Measurements from ENCODE around the gene PHETA1.
"Not testable (repeated sequence)": the region's sequence is repeated elsewhere in the genome, so short reads cannot be mapped to it uniquely, and the experiment has no call there.

PHETA1 gene

DNA sequence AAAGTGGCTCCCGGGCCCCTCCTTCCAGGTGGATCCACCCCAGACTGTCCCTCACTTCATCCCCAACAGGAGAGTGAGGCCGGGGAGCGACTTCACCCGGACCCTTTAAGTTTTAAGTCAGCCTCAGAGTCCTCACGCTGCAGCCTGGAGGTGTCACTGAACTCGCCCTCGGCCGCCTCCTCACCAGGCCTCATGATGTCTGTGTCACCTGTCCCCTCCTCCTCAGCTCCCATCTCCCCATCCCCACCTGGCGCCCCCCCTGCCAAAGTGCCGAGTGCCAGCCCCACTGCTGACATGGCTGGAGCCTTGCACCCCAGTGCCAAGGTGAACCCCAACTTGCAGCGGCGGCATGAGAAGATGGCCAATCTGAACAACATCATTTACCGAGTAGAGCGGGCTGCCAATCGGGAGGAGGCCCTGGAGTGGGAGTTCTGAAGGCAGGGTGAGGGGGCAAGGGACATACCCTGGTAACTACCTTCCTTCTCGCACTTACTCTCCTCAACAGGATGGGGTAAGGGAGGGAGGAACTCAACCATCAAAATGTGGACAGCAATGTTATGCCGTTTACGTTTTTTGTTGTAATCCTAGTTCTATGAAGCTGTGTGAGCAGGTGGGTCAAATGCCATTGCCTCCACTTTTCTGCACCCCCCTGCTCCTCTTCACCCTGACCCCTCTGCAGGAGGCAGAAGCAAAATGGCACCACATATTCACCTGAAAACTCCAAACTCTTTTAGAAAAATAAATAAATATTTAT lies 20.8 kb downstream of the PHETA1 start:
- DNase-seq = no peak

DNA sequence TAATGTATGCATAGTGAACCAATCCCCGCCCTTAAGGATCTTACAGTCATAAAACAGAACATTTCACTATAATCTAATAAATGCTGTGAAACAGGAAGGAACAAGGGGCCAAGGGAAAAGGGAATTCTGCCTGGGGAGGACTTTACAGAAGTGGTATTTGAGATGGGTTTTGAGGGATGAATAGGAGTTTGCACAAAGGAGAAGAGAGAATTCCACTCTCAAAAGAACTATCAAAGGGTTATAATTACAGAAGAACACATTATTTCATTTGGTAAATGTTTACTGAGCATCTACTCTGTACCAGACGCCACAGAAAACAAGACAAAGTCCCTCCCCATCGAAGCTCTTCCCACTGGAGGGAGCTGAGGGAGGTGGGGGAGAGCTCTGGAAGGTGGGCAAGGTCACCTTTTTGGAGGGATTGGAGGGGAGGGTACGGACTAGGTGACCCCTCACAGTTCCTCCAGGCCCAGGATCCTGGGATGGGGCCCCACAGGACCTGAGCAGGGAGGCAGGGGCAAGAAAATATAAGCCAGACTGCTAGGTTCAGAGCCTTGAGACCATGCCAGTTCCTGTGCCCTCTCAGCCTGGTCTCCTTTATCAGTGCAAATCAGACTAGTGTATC lies 24.5 kb downstream of the PHETA1 start:
- DNase-seq = no peak

DNA sequence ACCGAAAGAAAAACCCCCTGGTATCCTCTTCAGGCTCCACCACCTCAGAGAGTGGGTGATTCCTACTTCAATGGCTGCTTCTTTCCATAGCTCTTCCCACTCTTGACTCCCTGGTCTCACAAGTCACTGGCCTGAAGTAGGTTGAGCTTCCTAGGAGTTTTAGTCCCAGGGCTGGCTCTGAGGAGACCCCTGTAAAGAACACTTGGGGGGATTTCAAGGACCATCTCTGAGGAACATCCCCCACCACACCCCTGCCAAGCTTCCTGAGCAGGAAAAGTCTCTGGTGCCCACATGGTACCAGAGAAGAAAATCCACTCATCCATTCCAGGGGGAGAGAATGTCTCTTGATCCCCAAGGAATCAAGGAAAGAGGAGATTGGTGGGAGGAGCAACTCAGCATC lies 25.7 kb downstream of the PHETA1 start:
- DNase-seq = no peak

DNA sequence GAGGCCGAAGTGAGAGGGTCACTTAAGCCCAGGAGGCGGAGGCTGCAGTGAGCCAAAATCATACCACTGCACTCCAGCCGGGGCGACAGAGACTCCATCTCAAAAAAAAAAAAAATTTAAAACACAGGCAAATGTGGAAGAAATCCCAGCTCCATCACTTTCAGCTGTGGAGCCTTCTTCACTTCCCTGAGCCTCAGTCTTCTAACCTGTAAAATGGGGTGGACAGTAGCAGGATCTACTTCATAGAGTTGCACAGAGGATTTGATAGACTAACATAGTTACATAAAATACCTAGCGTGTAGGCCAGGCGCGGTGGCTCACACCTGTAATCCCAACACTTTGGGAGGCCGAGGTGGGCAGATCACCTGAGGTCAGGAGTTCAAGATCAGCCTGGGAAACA lies 26.5 kb downstream of the PHETA1 start:
- DNase-seq = no peak

- DNase-seq = no peak
These were observed 27.3 kb downstream of the PHETA1 start for GRCh38 chr12:111341426-111342065.

DNA sequence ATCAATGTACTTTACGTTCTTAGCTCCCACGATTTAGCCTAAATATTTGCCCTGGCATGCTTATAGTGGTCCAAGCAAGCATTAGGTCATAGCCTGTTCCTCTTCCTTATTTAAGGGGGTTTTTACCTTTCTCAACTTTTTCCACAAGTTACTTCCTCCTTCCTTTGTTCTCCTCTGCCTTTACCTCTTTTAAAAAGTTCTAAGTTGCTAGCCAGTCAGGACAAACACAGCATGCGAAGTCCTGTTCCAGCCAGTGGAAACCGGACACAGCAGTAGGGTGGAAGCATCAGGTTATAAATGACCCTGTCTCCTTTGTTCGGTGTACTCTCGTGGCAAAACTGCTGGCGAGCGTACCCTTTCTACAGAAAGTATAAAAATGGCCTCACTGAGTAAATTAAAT lies 28.2 kb downstream of the PHETA1 start:
- not testable (repeated sequence) for DNase-seq

GRCh38 chr12:111340231-111340630 lies 28.7 kb downstream of the PHETA1 start:
- no peak for DNase-seq

- no peak for DNase-seq
These were observed 29.5 kb downstream of the PHETA1 start for GRCh38 chr12:111339321-111339938.

DNA sequence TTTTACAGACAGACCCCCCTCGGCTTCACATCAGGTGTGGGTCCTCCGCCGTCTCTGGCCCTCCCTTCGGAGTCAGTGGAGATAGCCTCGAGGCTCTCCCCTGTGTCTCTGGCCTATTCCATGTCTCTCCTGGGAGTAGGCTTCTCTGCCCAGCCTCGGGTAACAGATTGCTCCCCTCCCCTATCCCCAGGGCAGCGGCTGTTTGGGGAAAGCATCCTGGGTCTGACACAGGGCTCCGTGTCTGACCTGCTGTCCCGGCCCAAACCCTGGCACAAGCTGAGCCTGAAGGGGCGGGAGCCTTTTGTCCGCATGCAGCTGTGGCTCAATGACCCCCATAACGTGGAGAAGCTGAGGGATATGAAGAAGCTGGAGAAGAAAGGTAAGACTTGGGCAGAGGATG lies 30.8 kb downstream of the PHETA1 start:
- no peak for DNase-seq

DNA sequence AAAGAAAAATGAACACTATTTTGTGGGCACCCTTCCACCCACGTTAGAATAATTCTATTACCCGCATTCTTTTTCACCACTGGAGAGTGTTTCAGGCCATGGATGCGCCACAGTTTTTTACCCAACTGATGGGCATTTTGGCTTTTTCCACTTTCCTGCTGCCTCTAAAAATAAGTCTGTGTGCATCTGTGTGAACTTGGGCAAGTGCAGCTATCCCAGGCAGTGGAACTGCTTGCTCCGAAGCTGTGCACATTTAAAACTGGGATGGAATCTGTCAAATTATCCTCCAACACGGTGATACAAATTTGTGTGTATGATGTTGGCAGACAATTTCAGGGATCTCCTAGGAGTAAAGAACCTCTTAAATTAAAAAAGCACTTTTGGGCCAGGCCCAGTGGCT lies 31.5 kb downstream of the PHETA1 start:
- no peak for DNase-seq

DNA sequence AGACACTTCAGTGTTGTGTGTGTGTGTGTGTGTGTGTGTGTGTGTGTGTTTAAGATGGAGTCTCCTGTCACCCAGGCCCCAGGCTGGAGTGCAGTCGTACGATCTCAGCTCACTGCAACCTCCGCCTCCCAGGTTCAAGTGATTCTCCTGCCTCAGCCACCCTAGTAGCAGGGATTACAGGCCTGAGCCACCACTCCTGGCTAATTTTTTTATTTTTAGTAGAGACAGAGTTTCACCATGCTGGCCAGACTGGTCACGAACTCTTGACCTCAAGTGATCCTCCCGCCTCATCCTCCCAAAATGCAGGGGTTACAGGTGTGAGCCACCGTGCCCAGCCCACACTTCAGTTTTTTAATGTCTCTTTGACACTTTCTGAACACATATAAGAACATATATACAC lies 32.5 kb downstream of the PHETA1 start:
- DNase-seq = not testable (repeated sequence)

GRCh38 chr12:111335811-111336210 lies 33.1 kb downstream of the PHETA1 start:
- no peak for DNase-seq

DNA sequence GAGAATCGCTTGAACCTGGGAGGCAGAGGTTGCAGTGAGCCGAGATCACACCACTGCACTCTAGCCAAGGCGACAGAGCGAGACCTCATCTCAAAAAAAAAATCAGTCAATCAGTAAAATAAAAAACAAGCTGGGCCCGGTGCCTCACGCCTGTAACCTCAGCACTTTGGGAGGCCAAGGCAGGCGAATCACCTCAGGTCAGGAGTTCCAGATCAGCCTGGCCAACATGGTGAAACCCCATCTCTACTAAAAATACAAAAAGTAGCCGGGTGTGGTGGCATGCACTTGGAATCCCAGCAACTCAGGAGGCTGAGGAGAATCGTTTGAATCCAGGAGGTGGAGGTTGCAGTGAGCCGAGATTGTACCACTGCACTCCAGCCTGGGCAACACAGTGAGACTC lies 33.6 kb downstream of the PHETA1 start:
- not testable (repeated sequence) for DNase-seq

- no peak for DNase-seq
These were observed 34.4 kb downstream of the PHETA1 start for GRCh38 chr12:111334393-111334915.

- DNase-seq = peak; percentile 21
These were observed 37.8 kb downstream of the PHETA1 start for GRCh38 chr12:111330800-111331752.

- DNase-seq = no peak
These were observed 40.8 kb downstream of the PHETA1 start for GRCh38 chr12:111328138-111328537.

DNA sequence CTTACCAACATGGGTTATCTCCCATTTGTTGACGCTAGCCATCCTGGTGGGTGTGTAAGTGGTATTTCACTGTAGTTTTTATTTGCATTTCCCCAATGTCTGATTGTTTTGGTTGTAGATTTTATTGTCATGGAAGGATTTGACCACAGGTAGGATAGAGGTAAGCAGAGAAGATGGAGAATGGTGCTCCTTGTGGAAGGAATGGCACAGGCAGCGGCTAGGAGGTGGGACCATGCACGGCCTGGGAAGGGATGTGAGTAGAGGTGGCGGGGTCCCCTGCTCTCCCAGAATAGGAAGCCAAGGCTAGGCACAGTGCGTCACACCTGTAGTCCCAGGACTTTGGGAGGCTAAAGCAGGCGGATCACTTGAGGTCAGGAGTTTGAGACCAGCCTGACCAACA lies 41.4 kb downstream of the PHETA1 start:
- DNase-seq = no peak

GRCh38 chr12:111322336-111323250 lies 46.3 kb downstream of the PHETA1 start:
- DNase-seq = no peak

- no peak for DNase-seq
These were observed 47.6 kb downstream of the PHETA1 start for GRCh38 chr12:111321317-111321716.

DNA sequence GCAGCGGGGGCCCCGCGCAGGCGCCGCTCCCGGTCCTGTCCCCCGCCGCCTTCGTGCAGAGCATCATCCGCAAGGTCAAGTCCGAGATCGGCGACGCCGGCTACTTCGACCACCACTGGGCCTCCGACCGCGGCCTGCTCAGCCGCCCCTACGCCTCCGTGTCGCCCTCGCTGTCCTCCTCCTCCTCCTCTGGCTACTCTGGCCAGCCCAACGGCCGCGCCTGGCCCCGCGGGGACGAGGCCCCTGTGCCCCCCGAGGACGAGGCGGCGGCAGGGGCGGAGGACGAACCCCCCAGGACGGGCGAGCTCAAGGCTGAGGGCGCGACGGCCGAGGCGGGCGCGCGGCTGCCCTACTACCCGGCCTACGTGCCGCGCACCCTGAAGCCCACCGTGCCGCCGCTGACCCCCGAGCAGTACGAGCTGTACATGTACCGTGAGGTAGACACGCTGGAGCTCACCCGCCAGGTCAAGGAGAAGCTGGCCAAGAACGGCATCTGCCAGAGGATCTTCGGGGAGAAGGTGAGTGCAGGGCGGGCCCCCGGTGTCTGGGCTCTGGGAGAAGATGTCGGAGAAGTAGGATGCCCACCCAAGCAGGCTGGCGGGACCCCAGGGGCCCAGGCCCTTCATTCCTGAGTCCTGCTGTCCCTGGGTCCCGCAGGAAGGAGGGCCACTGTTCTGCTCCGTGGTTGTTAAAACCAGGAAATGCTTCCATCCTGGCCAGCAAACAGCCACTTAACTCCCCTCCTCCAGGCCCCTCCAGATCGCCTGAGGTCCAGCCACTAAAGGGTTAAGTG lies 48.4 kb downstream of the PHETA1 start:
- DNase-seq = no peak

All from NCI-H446 treated with DMSO at 0.1 percent for 48 hours (cell line).